ENCODE results near the gene TBPL1.

- TF ChIP-seq JUND (IDR thresholded peaks at IDR 0.05) (no peak), CTCF (IDR thresholded peaks at IDR 0.05; ENCODE audit: low read depth, low read length, missing input control) (no peak), REST (IDR thresholded peaks at IDR 0.05) (no peak), RXRA (IDR thresholded peaks at IDR 0.05) (no peak), FOXA1 (IDR thresholded peaks at IDR 0.05) (no peak), RAD21 (IDR thresholded peaks at IDR 0.05) (no peak), YY1 (IDR thresholded peaks at IDR 0.05) (no peak)
- TF ChIP-seq, protein P1, sequence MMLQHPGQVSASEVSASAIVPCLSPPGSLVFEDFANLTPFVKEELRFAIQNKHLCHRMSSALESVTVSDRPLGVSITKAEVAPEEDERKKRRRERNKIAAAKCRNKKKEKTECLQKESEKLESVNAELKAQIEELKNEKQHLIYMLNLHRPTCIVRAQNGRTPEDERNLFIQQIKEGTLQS (IDR thresholded peaks at IDR 0.05): no peak
- TF ChIP-seq, protein P2, sequence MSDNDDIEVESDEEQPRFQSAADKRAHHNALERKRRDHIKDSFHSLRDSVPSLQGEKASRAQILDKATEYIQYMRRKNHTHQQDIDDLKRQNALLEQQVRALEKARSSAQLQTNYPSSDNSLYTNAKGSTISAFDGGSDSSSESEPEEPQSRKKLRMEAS (IDR thresholded peaks at IDR 0.05): no peak
Measured at GRCh38 chr6:134000443-134000842, 47.4 kb downstream of the TBPL1 start.

All from liver (tissue), 3 donors.